Liver (tissue), 9 donors: Measurements from ENCODE around the gene COX18. TPM values are rescaled to one million over a fixed set of nuclear protein-coding genes. Genes with fewer than 3 reads are reported as not detected.
A peak's percentile ranks its signal among the peaks of the same experiment; 100 is the strongest.

ENCODE experiments used
- DNase-seq: peaks from one replicate; pipeline ENCODE4 v3.0.0-alpha.2; 2017; ENCODE audit warnings: low spot score
- H3K27ac ChIP-seq, 2 donors: one replicate each; pipeline ENCODE4 v1.7.0; 2013; ENCODE audit warnings: inconsistent platforms in 2 of 2, low read length in 2 of 2, control low read depth in 1 of 2, low read depth in 1 of 2, mild to moderate bottlenecking in 1 of 2
- H3K27me3 ChIP-seq, 4 donors: one replicate each; pipeline versions ENCODE4 v1.6.1 to v1.7.0; 2013; ENCODE audit warnings: low read length in 3 of 4, inconsistent platforms in 1 of 4, mild to moderate bottlenecking in 1 of 4, moderate library complexity in 1 of 4; ENCODE audit not compliant: control insufficient read depth in 4 of 4, insufficient read depth in 4 of 4
- H3K36me3 ChIP-seq, 4 donors: one replicate each; pipeline versions ENCODE4 v1.6.1 to v1.7.0; 2013; ENCODE audit warnings: low read length in 3 of 4, mild to moderate bottlenecking in 3 of 4, low read depth in 1 of 4, moderate library complexity in 1 of 4; ENCODE audit not compliant: control insufficient read depth in 4 of 4, insufficient read depth in 3 of 4
- H3K4me1 ChIP-seq, 4 donors: one replicate each; pipeline versions ENCODE4 v1.6.1 to v1.7.0; 2013; ENCODE audit warnings: low read length in 3 of 4, mild to moderate bottlenecking in 3 of 4, moderate library complexity in 1 of 4; ENCODE audit not compliant: control insufficient read depth in 4 of 4, insufficient read depth in 4 of 4
- H3K4me3 ChIP-seq, 3 donors: one replicate each; pipeline versions ENCODE4 v1.6.1 to v1.7.0; 2013; ENCODE audit warnings: low read length in 3 of 3, control low read depth in 1 of 3, low read depth in 1 of 3, mild to moderate bottlenecking in 1 of 3
- H3K9ac ChIP-seq, 2 donors: one replicate each; pipeline ENCODE4 v1.7.0; 2013; ENCODE audit warnings: low read length in 2 of 2, mild to moderate bottlenecking in 2 of 2, moderate library complexity in 2 of 2, control low read depth in 1 of 2, low read depth in 1 of 2
- H3K9me3 ChIP-seq, 4 donors: one replicate each; pipeline versions ENCODE4 v1.6.1 to v1.7.0; 2013; ENCODE audit warnings: low read length in 3 of 4; ENCODE audit not compliant: control insufficient read depth in 4 of 4
- EGR1 ChIP-seq, 2 donors: IDR thresholded peaks; 2 replicates each; pipeline ENCODE4 v1.6.1; 2016 to 2018; ENCODE audit warnings: antibody characterized with exemption in 2 of 2, low read depth in 2 of 2
- FOXA1 ChIP-seq: IDR thresholded peaks from 2 replicates; pipeline ENCODE4 v1.6.1; 2016; ENCODE audit warnings: antibody characterized with exemption
- FOXA2 ChIP-seq: IDR thresholded peaks from 2 replicates; pipeline ENCODE4 v1.6.1; 2016; ENCODE audit warnings: antibody characterized with exemption
- GABPA ChIP-seq, 2 donors: IDR thresholded peaks in 1 of 2; conservative IDR thresholded peaks in 1 of 2; 2 replicates each; pipeline ENCODE4 v1.6.1; 2016; ENCODE audit warnings: antibody characterized with exemption in 2 of 2, mild to moderate bottlenecking in 1 of 2, moderate library complexity in 1 of 2
- HNF4A ChIP-seq, 2 donors: conservative IDR thresholded peaks; 2 replicates each; pipeline ENCODE4 v1.6.1; 2016; ENCODE audit warnings: antibody characterized with exemption in 2 of 2, mild to moderate bottlenecking in 2 of 2
- HNF4G ChIP-seq: IDR thresholded peaks from 2 replicates; pipeline ENCODE4 v1.6.1; 2016; ENCODE audit warnings: antibody characterized with exemption
- NR2F2 ChIP-seq: IDR thresholded peaks from 2 replicates; pipeline ENCODE4 v1.6.1; 2016; ENCODE audit warnings: antibody characterized with exemption
- RAD21 ChIP-seq, 2 donors: IDR thresholded peaks; 2 replicates each; pipeline ENCODE4 v1.6.1; 2016; ENCODE audit warnings: antibody characterized with exemption in 2 of 2, mild to moderate bottlenecking in 2 of 2
- RXRA ChIP-seq, 2 donors: IDR thresholded peaks; 2 replicates each; pipeline ENCODE4 v1.6.1; 2017 to 2018; ENCODE audit warnings: antibody characterized with exemption in 2 of 2, mild to moderate bottlenecking in 1 of 2
- SP1 ChIP-seq: IDR thresholded peaks from 2 replicates; pipeline ENCODE4 v1.6.1; 2018; ENCODE audit warnings: antibody characterized with exemption, mild to moderate bottlenecking
- TAF1 ChIP-seq: conservative IDR thresholded peaks from 2 replicates; pipeline ENCODE4 v1.6.1; 2016; ENCODE audit warnings: antibody characterized with exemption, mild to moderate bottlenecking
- YY1 ChIP-seq: IDR thresholded peaks from 2 replicates; pipeline ENCODE4 v1.6.1; 2016; ENCODE audit warnings: antibody characterized with exemption, mild to moderate bottlenecking
- WGBS: extraction: QIAGEN DNeasy Blood & Tissue Kit; methylation state at CpG from one replicate; pipeline ENCODE4 v1.1.7; 2013; 5-methylcytosine and 5-hydroxymethylcytosine counted together
- polyA plus RNA-seq, 2 donors: library from polyadenylated mRNA; stranded (reverse) in 1 of 2; unstranded in 1 of 2; fragments of 200-250 nt in 1 of 2; fragments of >200 nt in 1 of 2; fragmentation: Nextera tagmentation in 1 of 2; extraction: Ambion mirVana in 1 of 2; gene quantifications; one replicate each; pipeline versions ENCODE4 v1.2.1 to v1.2.3, GENCODE V29; 2013 to 2015
- total RNA-seq, 2 donors: library from RNA; depleted of rRNA; stranded (reverse); fragments of >200 nt; gene quantifications; one replicate each; pipeline ENCODE4 v1.2.3, GENCODE V29; 2014
- TF ChIP-seq, protein P1 (sequence below): fragments of 150-350 bp; IDR thresholded peaks from 2 replicates; pipeline ENCODE4 v1.5.1; 2017; ENCODE audit warnings: improper control_type of control experiment, low read depth, low read length; ENCODE audit not compliant: missing input control
- TF ChIP-seq, protein P2 (sequence below): IDR thresholded peaks from 2 replicates; pipeline ENCODE4 v1.6.1; 2016; ENCODE audit warnings: antibody characterized with exemption
- TF ChIP-seq, protein P3 (sequence below): IDR thresholded peaks from 2 replicates; pipeline ENCODE4 v1.6.1; 2016; ENCODE audit warnings: antibody characterized with exemption, mild to moderate bottlenecking
- TF ChIP-seq, protein P4 (sequence below): IDR thresholded peaks from 2 replicates; pipeline ENCODE4 v1.6.1; 2016; ENCODE audit warnings: antibody characterized with exemption
- TF ChIP-seq, protein P5 (sequence below): IDR thresholded peaks from 2 replicates; pipeline ENCODE4 v1.6.1; 2016; ENCODE audit warnings: antibody characterized with exemption
- donor health status: healthy.
- donor health status: healthy.
- donor health status: healthy.
- donor health status: healthy.
- donor health status: healthy.

The COX18 gene
- total and polyA plus RNA-seq, 4 donors: 6.2 to 27.3 (median 18.4) TPM

DNA sequence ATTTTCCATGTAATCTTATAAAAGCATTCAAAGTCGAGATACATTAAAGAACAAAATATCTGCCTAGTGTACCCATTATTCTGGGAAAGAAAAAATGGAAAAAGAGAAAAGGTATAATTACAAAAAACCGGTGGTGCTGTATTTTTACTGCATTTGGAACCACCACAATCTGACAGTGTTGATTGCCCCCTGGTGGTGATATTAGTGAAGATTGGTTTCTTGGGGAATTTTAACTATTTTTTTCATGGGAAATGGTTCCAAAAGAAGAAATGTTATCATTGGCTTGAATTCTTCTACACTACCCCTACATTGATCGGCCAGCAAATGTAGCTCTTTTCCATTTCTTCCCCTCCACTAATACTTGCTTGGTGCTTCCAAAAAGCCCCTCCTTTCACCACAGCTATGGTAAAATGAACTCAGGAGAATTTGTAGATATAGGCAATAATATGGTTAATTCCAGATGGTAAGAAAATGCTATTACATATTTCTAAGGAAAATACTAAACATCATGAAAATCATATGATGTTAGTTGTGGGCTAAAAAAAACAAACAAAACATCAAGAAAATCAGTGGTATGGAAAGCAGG is 50.0 kb downstream of the COX18 start:
- no peak overlapping the region for H3K4me3 ChIP-seq
- 2% methylated on average over 3 of the region's 3 CpGs for WGBS
- DNase-seq: no peak
- H3K4me1 ChIP-seq: no peaks in the 10 kb centered on the region
- TF ChIP-seq EGR1 (IDR thresholded peaks at IDR 0.05; ENCODE audit: low read depth in 2 of 2) (no peak), HNF4A (conservative IDR thresholded peaks at IDR 0.05) (no peak), RXRA (IDR thresholded peaks at IDR 0.05) (no peak), HNF4G (no peak), GABPA (IDR thresholded peaks at IDR 0.05 in 1 of 2, conservative IDR thresholded peaks at IDR 0.05 in 1 of 2) (no peak), YY1 (no peak), TAF1 (no peak), SP1 (no peak), FOXA2 (no peak), FOXA1 (no peak), NR2F2 (no peak), RAD21 (IDR thresholded peaks at IDR 0.05) (peak; percentile 90 to 92)
- TF ChIP-seq, protein P1, sequence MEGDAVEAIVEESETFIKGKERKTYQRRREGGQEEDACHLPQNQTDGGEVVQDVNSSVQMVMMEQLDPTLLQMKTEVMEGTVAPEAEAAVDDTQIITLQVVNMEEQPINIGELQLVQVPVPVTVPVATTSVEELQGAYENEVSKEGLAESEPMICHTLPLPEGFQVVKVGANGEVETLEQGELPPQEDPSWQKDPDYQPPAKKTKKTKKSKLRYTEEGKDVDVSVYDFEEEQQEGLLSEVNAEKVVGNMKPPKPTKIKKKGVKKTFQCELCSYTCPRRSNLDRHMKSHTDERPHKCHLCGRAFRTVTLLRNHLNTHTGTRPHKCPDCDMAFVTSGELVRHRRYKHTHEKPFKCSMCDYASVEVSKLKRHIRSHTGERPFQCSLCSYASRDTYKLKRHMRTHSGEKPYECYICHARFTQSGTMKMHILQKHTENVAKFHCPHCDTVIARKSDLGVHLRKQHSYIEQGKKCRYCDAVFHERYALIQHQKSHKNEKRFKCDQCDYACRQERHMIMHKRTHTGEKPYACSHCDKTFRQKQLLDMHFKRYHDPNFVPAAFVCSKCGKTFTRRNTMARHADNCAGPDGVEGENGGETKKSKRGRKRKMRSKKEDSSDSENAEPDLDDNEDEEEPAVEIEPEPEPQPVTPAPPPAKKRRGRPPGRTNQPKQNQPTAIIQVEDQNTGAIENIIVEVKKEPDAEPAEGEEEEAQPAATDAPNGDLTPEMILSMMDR: peak; percentile 68
- TF ChIP-seq, protein P2, sequence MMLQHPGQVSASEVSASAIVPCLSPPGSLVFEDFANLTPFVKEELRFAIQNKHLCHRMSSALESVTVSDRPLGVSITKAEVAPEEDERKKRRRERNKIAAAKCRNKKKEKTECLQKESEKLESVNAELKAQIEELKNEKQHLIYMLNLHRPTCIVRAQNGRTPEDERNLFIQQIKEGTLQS: no peak
- TF ChIP-seq, protein P3, sequence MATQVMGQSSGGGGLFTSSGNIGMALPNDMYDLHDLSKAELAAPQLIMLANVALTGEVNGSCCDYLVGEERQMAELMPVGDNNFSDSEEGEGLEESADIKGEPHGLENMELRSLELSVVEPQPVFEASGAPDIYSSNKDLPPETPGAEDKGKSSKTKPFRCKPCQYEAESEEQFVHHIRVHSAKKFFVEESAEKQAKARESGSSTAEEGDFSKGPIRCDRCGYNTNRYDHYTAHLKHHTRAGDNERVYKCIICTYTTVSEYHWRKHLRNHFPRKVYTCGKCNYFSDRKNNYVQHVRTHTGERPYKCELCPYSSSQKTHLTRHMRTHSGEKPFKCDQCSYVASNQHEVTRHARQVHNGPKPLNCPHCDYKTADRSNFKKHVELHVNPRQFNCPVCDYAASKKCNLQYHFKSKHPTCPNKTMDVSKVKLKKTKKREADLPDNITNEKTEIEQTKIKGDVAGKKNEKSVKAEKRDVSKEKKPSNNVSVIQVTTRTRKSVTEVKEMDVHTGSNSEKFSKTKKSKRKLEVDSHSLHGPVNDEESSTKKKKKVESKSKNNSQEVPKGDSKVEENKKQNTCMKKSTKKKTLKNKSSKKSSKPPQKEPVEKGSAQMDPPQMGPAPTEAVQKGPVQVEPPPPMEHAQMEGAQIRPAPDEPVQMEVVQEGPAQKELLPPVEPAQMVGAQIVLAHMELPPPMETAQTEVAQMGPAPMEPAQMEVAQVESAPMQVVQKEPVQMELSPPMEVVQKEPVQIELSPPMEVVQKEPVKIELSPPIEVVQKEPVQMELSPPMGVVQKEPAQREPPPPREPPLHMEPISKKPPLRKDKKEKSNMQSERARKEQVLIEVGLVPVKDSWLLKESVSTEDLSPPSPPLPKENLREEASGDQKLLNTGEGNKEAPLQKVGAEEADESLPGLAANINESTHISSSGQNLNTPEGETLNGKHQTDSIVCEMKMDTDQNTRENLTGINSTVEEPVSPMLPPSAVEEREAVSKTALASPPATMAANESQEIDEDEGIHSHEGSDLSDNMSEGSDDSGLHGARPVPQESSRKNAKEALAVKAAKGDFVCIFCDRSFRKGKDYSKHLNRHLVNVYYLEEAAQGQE: no peak
- TF ChIP-seq, protein P4, sequence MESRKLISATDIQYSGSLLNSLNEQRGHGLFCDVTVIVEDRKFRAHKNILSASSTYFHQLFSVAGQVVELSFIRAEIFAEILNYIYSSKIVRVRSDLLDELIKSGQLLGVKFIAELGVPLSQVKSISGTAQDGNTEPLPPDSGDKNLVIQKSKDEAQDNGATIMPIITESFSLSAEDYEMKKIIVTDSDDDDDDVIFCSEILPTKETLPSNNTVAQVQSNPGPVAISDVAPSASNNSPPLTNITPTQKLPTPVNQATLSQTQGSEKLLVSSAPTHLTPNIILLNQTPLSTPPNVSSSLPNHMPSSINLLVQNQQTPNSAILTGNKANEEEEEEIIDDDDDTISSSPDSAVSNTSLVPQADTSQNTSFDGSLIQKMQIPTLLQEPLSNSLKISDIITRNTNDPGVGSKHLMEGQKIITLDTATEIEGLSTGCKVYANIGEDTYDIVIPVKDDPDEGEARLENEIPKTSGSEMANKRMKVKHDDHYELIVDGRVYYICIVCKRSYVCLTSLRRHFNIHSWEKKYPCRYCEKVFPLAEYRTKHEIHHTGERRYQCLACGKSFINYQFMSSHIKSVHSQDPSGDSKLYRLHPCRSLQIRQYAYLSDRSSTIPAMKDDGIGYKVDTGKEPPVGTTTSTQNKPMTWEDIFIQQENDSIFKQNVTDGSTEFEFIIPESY: no peak
- TF ChIP-seq, protein P5, sequence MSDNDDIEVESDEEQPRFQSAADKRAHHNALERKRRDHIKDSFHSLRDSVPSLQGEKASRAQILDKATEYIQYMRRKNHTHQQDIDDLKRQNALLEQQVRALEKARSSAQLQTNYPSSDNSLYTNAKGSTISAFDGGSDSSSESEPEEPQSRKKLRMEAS: no peak
- H3K9me3 ChIP-seq: no peaks in the 10 kb centered on the region
- no peak overlapping the region for H3K27ac ChIP-seq
- H3K9ac ChIP-seq: no peak overlapping the region
- H3K27me3 ChIP-seq: no peaks in the 10 kb centered on the region
- no peaks in the 10 kb centered on the region for H3K36me3 ChIP-seq
